ENCODE results near the gene ENTHD1.
"Not testable (repeated sequence)": the region's sequence is repeated elsewhere in the genome, so short reads cannot be mapped to it uniquely, and the experiment has no call there.

ENTHD1 gene

GRCh38 chr22:39895682-39896081, 2.1 kb upstream of the ENTHD1 start:
- no peaks in the 10 kb centered on the region for H4K20me1 ChIP-seq (ENCODE audit: insufficient read depth, low read length)
- no peaks in the 10 kb centered on the region for H3K9me2 ChIP-seq (replicated peaks; ENCODE audit: insufficient read depth, low read length)
- no peaks in the 10 kb centered on the region for H3K36me3 ChIP-seq (replicated peaks; ENCODE audit: insufficient read depth, low read length)
- H3K9ac ChIP-seq (ENCODE audit: low read length) = no peak overlapping the region
- H3F3A ChIP-seq (ENCODE audit: insufficient read depth, low read length) = 0 out of 2 replicates have a peak, but pooled peaks cover 4% of the 10 kb centered on the region
- H3K4me1 ChIP-seq (ENCODE audit: low read length) = peaks cover 8% of the 10 kb centered on the region
- no peak for DNase-seq
- TF ChIP-seq, protein P1, sequence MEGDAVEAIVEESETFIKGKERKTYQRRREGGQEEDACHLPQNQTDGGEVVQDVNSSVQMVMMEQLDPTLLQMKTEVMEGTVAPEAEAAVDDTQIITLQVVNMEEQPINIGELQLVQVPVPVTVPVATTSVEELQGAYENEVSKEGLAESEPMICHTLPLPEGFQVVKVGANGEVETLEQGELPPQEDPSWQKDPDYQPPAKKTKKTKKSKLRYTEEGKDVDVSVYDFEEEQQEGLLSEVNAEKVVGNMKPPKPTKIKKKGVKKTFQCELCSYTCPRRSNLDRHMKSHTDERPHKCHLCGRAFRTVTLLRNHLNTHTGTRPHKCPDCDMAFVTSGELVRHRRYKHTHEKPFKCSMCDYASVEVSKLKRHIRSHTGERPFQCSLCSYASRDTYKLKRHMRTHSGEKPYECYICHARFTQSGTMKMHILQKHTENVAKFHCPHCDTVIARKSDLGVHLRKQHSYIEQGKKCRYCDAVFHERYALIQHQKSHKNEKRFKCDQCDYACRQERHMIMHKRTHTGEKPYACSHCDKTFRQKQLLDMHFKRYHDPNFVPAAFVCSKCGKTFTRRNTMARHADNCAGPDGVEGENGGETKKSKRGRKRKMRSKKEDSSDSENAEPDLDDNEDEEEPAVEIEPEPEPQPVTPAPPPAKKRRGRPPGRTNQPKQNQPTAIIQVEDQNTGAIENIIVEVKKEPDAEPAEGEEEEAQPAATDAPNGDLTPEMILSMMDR (IDR thresholded peaks at IDR 0.05; ENCODE audit: low read length) = no peak
- TF ChIP-seq EZH2 (optimal IDR thresholded peaks at IDR 0.05; ENCODE audit: low read depth, low read length) (no peak), EZH2phosphoT487 (IDR thresholded peaks at IDR 0.05; ENCODE audit: low read length) (no peak)
- no peaks in the 10 kb centered on the region for H3K79me2 ChIP-seq (ENCODE audit: low read length)
- no peaks in the 10 kb centered on the region for H3K9me3 ChIP-seq (replicated peaks; ENCODE audit: insufficient read depth, low read length)
- H3K27me3 ChIP-seq (replicated peaks; ENCODE audit: insufficient read depth, low read length) = no peaks in the 10 kb centered on the region
- H2AFZ ChIP-seq (ENCODE audit: low read length) = no peak overlapping the region
- no peak overlapping the region for H3K4me3 ChIP-seq (ENCODE audit: low read length)
- H3K27ac ChIP-seq (ENCODE audit: low read length) = no peak overlapping the region
- H3K4me2 ChIP-seq (ENCODE audit: low read depth, low read length) = no peak overlapping the region

DNA sequence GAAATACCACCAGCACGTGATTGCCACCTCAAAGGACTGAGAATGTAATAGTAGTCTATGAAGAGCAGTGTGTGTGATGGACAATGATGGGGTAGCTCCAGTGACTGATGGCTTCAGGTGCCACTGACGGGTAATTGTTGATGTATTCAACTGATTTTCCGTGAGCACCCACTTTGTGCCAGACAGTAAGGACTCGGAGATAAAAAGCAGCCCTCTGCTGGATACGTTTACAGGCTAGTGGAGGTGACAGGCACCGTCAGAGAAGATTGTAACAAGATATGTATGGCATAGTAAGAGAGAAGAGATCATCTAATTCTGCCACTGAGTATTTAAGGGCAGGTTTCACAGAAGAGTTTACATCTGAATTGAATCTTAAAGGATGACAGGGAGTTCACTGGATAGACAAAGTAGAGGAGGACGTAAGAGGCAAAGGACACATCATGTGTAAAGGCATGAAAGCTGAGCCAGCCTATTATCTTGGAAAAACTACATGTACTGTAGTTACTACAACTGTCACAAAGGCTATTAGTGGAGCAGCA, 1.1 kb upstream of the ENTHD1 start:
- H3K4me2 ChIP-seq (ENCODE audit: low read depth, low read length) = no peak overlapping the region
- H3K27ac ChIP-seq (ENCODE audit: low read length) = no peak overlapping the region
- no peak for DNase-seq
- H3K36me3 ChIP-seq (replicated peaks; ENCODE audit: insufficient read depth, low read length) = no peaks in the 10 kb centered on the region
- TF ChIP-seq, protein P1 (IDR thresholded peaks at IDR 0.05; ENCODE audit: low read length) = no peak
- no peak for TF ChIP-seq EZH2phosphoT487 (IDR thresholded peaks at IDR 0.05; ENCODE audit: low read length)
- no peak for TF ChIP-seq EZH2 (optimal IDR thresholded peaks at IDR 0.05; ENCODE audit: low read depth, low read length)
- no peaks in the 10 kb centered on the region for H3K27me3 ChIP-seq (replicated peaks; ENCODE audit: insufficient read depth, low read length)
- H3K9ac ChIP-seq (ENCODE audit: low read length) = no peak overlapping the region
- H3K9me3 ChIP-seq (replicated peaks; ENCODE audit: insufficient read depth, low read length) = no peaks in the 10 kb centered on the region
- H3K4me3 ChIP-seq (ENCODE audit: low read length) = no peak overlapping the region
- H2AFZ ChIP-seq (ENCODE audit: low read length) = no peak overlapping the region
- no peaks in the 10 kb centered on the region for H3K4me1 ChIP-seq (ENCODE audit: low read length)
- H3K9me2 ChIP-seq (replicated peaks; ENCODE audit: insufficient read depth, low read length) = no peaks in the 10 kb centered on the region
- no peaks in the 10 kb centered on the region for H3K79me2 ChIP-seq (ENCODE audit: low read length)
- H4K20me1 ChIP-seq (ENCODE audit: insufficient read depth, low read length) = no peaks in the 10 kb centered on the region
- no peaks in the 10 kb centered on the region for H3F3A ChIP-seq (ENCODE audit: insufficient read depth, low read length)

DNA sequence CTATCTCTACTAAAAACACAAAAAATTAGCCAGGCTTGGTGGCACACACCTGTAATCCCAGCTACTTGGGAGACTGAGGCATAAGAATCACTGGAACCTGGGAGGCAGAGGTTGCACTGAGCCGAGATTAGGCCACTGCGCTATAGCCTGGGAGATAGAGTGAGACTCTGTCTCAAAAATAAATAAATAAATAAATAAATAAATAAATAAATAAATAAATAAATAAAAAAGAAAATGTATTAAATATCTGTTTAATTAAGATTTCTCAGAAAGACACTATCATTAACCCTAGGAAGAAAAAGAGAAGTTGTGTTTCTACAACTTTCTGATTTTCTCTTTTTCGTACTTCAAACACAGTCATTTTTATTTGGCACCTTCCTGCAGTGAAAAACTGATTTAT, 3.6 kb downstream of the ENTHD1 start:
- H3K4me1 ChIP-seq (ENCODE audit: low read length); H2AFZ ChIP-seq (ENCODE audit: low read length); H3K9ac ChIP-seq (ENCODE audit: low read length); H3K4me3 ChIP-seq (ENCODE audit: low read length); H3K79me2 ChIP-seq (ENCODE audit: low read length); H3F3A ChIP-seq (ENCODE audit: insufficient read depth, low read length); DNase-seq; H3K36me3 ChIP-seq (replicated peaks; ENCODE audit: insufficient read depth, low read length); H3K9me3 ChIP-seq (replicated peaks; ENCODE audit: insufficient read depth, low read length); H4K20me1 ChIP-seq (ENCODE audit: insufficient read depth, low read length); H3K9me2 ChIP-seq (replicated peaks; ENCODE audit: insufficient read depth, low read length); H3K27ac ChIP-seq (ENCODE audit: low read length); H3K4me2 ChIP-seq (ENCODE audit: low read depth, low read length); H3K27me3 ChIP-seq (replicated peaks; ENCODE audit: insufficient read depth, low read length): not testable (repeated sequence)

GRCh38 chr22:39883057-39883456, 10.5 kb downstream of the ENTHD1 start:
- Histone ChIP-seq H3K36me3 (replicated peaks; ENCODE audit: insufficient read depth, low read length) (no peaks in the 10 kb centered on the region), H3K27me3 (replicated peaks; ENCODE audit: insufficient read depth, low read length) (no peaks in the 10 kb centered on the region), H3K9me2 (replicated peaks; ENCODE audit: insufficient read depth, low read length) (no peaks in the 10 kb centered on the region), H4K20me1 (ENCODE audit: insufficient read depth, low read length) (no peaks in the 10 kb centered on the region), H3K79me2 (ENCODE audit: low read length) (no peaks in the 10 kb centered on the region), H3F3A (ENCODE audit: insufficient read depth, low read length) (no peaks in the 10 kb centered on the region), H2AFZ (ENCODE audit: low read length) (no peak overlapping the region), H3K4me2 (ENCODE audit: low read depth, low read length) (no peak overlapping the region), H3K9ac (ENCODE audit: low read length) (no peak overlapping the region), H3K27ac (ENCODE audit: low read length) (no peak overlapping the region), H3K4me3 (ENCODE audit: low read length) (no peak overlapping the region), H3K4me1 (ENCODE audit: low read length) (no peaks in the 10 kb centered on the region), H3K9me3 (replicated peaks; ENCODE audit: insufficient read depth, low read length) (no peaks in the 10 kb centered on the region)
- TF ChIP-seq, protein P1 (IDR thresholded peaks at IDR 0.05; ENCODE audit: low read length) = no peak
- TF ChIP-seq EZH2phosphoT487 (IDR thresholded peaks at IDR 0.05; ENCODE audit: low read length) (no peak), EZH2 (optimal IDR thresholded peaks at IDR 0.05; ENCODE audit: low read depth, low read length) (no peak)
- no peak for DNase-seq
